H9 (cell line): ENCODE results near the gene CNGA2. TPM values are rescaled to one million over a fixed set of nuclear protein-coding genes. Genes with fewer than 3 reads are reported as not detected.

Experiments
- DNase-seq: peaks from one replicate; pipeline ENCODE4 v3.0.0-alpha.2; 2017
- H2AFZ ChIP-seq: one replicate; pipeline ENCODE4 v1.6.1; 2013; ENCODE audit warnings: mild to moderate bottlenecking, low read length, control low read depth, moderate library complexity
- H2AK5ac ChIP-seq: 2 replicates; pipeline ENCODE4 v1.6.1; 2013; ENCODE audit warnings: low read length, control low read depth, mixed read lengths; ENCODE audit not compliant: insufficient read length
- H2BK120ac ChIP-seq: one replicate; pipeline ENCODE4 v1.6.1; 2013; ENCODE audit warnings: low read depth, mild to moderate bottlenecking, low read length, control low read depth, inconsistent platforms; ENCODE audit not compliant: poor library complexity, severe bottlenecking
- H2BK12ac ChIP-seq: 2 replicates; pipeline ENCODE4 v1.6.1; 2013; ENCODE audit warnings: low read length, control low read depth, mixed read lengths, low read depth; ENCODE audit not compliant: insufficient read length
- H2BK15ac ChIP-seq: 2 replicates; pipeline ENCODE4 v1.6.1; 2013; ENCODE audit warnings: low read depth, low read length, control low read depth
- H2BK20ac ChIP-seq: one replicate; pipeline ENCODE4 v1.6.1; 2013; ENCODE audit warnings: low read depth, mild to moderate bottlenecking, low read length, control low read depth, inconsistent platforms; ENCODE audit not compliant: poor library complexity, severe bottlenecking
- H2BK5ac ChIP-seq: 2 replicates; pipeline ENCODE4 v1.6.1; 2013; ENCODE audit warnings: low read length, control low read depth, mixed read lengths; ENCODE audit not compliant: insufficient read length
- H3K14ac ChIP-seq: 2 replicates; pipeline ENCODE4 v1.6.1; 2013; ENCODE audit warnings: low read length, control low read depth; ENCODE audit not compliant: insufficient read depth
- H3K18ac ChIP-seq: 2 replicates; pipeline ENCODE4 v1.6.1; 2013; ENCODE audit warnings: low read depth, mild to moderate bottlenecking, mixed read lengths, low read length, control low read depth; ENCODE audit not compliant: insufficient read length
- H3K23ac ChIP-seq: 2 replicates; pipeline ENCODE4 v1.6.1; 2013; ENCODE audit warnings: low read length, control low read depth, mixed read lengths, low read depth; ENCODE audit not compliant: insufficient read length
- H3K23me2 ChIP-seq: 2 replicates; pipeline ENCODE4 v1.6.1; 2013; ENCODE audit warnings: low read depth, mild to moderate bottlenecking, mixed read lengths, low read length, control low read depth; ENCODE audit not compliant: insufficient read length, poor library complexity, severe bottlenecking
- H3K27ac ChIP-seq: 2 replicates; pipeline ENCODE4 v1.5.1; 2013; ENCODE audit warnings: low read length, control low read depth, mixed read lengths, low read depth; ENCODE audit not compliant: insufficient read length
- H3K27me3 ChIP-seq: 2 replicates; pipeline ENCODE4 v1.6.1; 2013; ENCODE audit warnings: low read length, control low read depth, inconsistent platforms; ENCODE audit not compliant: insufficient read depth
- H3K4ac ChIP-seq: 2 replicates; pipeline ENCODE4 v1.6.1; 2013; ENCODE audit warnings: low read depth, mild to moderate bottlenecking, control low read depth, inconsistent platforms, low read length, moderate library complexity
- H3K4me1 ChIP-seq: 2 replicates; pipeline ENCODE4 v1.6.1; 2013; ENCODE audit warnings: low read length, control low read depth, inconsistent platforms; ENCODE audit not compliant: insufficient read depth
- H3K4me2 ChIP-seq: 2 replicates; pipeline ENCODE4 v1.6.1; 2013; ENCODE audit warnings: low read length, control low read depth, mixed read lengths; ENCODE audit not compliant: insufficient read length, insufficient read depth
- H3K56ac ChIP-seq: 2 replicates; pipeline ENCODE4 v1.6.1; 2013; ENCODE audit warnings: low read depth, mild to moderate bottlenecking, mixed read lengths, low read length, control low read depth; ENCODE audit not compliant: insufficient read length
- H3K79me1 ChIP-seq: 2 replicates; pipeline ENCODE4 v1.6.1; 2013; ENCODE audit warnings: low read depth, mild to moderate bottlenecking, moderate library complexity, low read length, control low read depth, inconsistent platforms; ENCODE audit not compliant: insufficient read depth, poor library complexity, severe bottlenecking
- H3K79me2 ChIP-seq: 2 replicates; pipeline ENCODE4 v1.6.1; 2013; ENCODE audit warnings: low read length, control low read depth, inconsistent platforms; ENCODE audit not compliant: insufficient read depth
- H3K9ac ChIP-seq: 2 replicates; pipeline ENCODE4 v1.6.1; 2013; ENCODE audit warnings: low read length, control low read depth, mixed read lengths; ENCODE audit not compliant: insufficient read length; ENCODE audit errors: extremely low read depth
- H3K9me3 ChIP-seq: one replicate; pipeline ENCODE4 v1.6.1; 2013; ENCODE audit warnings: low read depth, low read length, inconsistent platforms; ENCODE audit not compliant: control insufficient read depth
- H3T11ph ChIP-seq: one replicate; pipeline ENCODE4 v1.6.1; 2013; ENCODE audit warnings: mild to moderate bottlenecking, low read length, control low read depth, inconsistent platforms
- H4K20me1 ChIP-seq: one replicate; pipeline ENCODE4 v1.6.1; 2013; ENCODE audit not compliant: control insufficient read depth, insufficient read length, insufficient read depth
- H4K5ac ChIP-seq: 2 replicates; pipeline ENCODE4 v1.6.1; 2013; ENCODE audit warnings: low read depth, mild to moderate bottlenecking, mixed read lengths, low read length, control low read depth; ENCODE audit not compliant: insufficient read length
- H4K8ac ChIP-seq: replicated peaks from 2 replicates; pipeline ENCODE4 v1.6.1; 2013; ENCODE audit warnings: low read length, control low read depth, mixed read lengths, low read depth; ENCODE audit not compliant: insufficient read length
- H4K91ac ChIP-seq: 2 replicates; pipeline ENCODE4 v1.6.1; 2013; ENCODE audit warnings: low read depth, mild to moderate bottlenecking, moderate library complexity, mixed read lengths, low read length, control low read depth; ENCODE audit not compliant: insufficient read length
- H3K27ac Mint-ChIP-seq, 3 experiments: 2 replicates in 2 of 3; 3 replicates in 1 of 3; pipeline ENCODE4 v1.8.0; 2020 to 2021; ENCODE audit warnings: mixed read lengths in 3 of 3, mild to moderate bottlenecking in 1 of 3, moderate library complexity in 1 of 3
- H3K27me3 Mint-ChIP-seq: 2 replicates; pipeline ENCODE4 v1.8.0; 2021; ENCODE audit warnings: low read depth, mild to moderate bottlenecking, moderate library complexity, mixed read lengths
- H3K36me3 Mint-ChIP-seq, 3 experiments: 2 replicates in 2 of 3; 3 replicates in 1 of 3; pipeline ENCODE4 v1.8.0; 2020 to 2021; ENCODE audit warnings: low read depth in 3 of 3, mixed read lengths in 3 of 3; ENCODE audit not compliant: insufficient read depth in 1 of 3
- H3K4me1 Mint-ChIP-seq, 2 experiments: 2 replicates each; pipeline ENCODE4 v1.8.0; 2020; ENCODE audit warnings: mixed read lengths in 2 of 2
- H3K4me3 Mint-ChIP-seq, 2 experiments: 2 replicates in 1 of 2; 3 replicates in 1 of 2; pipeline ENCODE4 v1.8.0; 2020 to 2021; ENCODE audit warnings: mild to moderate bottlenecking in 2 of 2, mixed read lengths in 2 of 2, moderate library complexity in 1 of 2
- H3K9me3 Mint-ChIP-seq, 2 experiments: 2 replicates in 1 of 2; 3 replicates in 1 of 2; pipeline ENCODE4 v1.8.0; 2020; ENCODE audit warnings: mild to moderate bottlenecking in 2 of 2, mixed read lengths in 2 of 2, moderate library complexity in 1 of 2
- WGBS: extraction: QIAGEN DNeasy Blood & Tissue Kit; methylation state at CpG from one replicate; pipeline ENCODE4 v1.1.7; 2013; ENCODE audit warnings: missing lambda C conversion rate, low lambda C conversion rate, mixed read lengths; ENCODE audit not compliant: insufficient read length; ENCODE audit errors: extremely low coverage; 5-methylcytosine and 5-hydroxymethylcytosine counted together
- total RNA-seq: library from RNA; stranded (reverse); gene quantifications from 2 replicates; pipeline ENCODE4 v1.2.1, GENCODE V29; 2021
- TF ChIP-seq, protein P1 (sequence below): fragments of 200-600 bp; sonication (generic); conservative IDR thresholded peaks from 3 replicates; pipeline ENCODE4 v1.8.0; 2021; ENCODE audit warnings: antibody characterized with exemption, mild to moderate bottlenecking

CNGA2 gene
- total RNA-seq, 1 experiment from 2014 or later, result not detected

DNA sequence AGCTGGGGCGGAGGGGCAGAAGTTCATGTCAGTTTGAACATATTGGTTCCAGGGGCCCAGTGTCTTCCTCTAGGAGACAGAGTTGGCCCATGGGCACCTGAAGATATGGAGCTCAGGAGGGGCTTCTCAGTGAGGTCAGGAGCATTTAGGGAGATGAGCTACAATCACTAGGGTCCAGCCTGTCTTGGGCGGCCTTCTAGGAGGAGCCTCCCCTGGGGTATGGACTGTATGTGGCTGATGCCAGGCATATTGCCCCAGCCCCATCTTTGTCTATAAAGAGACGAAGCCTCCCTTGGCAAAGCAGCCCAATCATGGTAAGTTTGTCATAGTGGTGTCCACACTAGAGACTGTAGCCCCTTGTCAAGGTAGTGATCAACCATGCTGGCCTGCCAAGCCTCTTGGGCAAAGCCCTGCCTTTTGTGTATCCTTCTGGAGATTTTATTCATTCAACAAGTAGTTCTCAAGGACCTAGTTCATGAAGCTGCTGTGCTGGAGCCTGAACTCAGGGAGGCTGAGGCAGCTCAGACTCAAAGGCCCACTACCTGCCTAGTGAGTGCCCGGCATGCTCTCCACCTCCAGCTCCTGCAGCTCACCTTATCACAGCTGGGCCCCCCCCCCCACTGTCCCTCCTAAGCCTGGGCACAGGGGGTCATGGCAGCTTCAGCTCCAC lies 5.4 kb upstream of the CNGA2 start:
- no peak for DNase-seq
- H3K9me3 Mint-ChIP-seq, result peaks cover 51 to 58% of the 10 kb centered on the region in 2 experiments

More for the DNA sequence above, 5.4 kb upstream of the CNGA2 start:
- no peak overlapping the region for H2BK5ac ChIP-seq
- no peak overlapping the region for H2BK20ac ChIP-seq
- no peaks in the 10 kb centered on the region for H4K20me1 ChIP-seq
- no peaks in the 10 kb centered on the region for H3K23me2 ChIP-seq
- no peaks in the 10 kb centered on the region for H3K79me2 ChIP-seq
- Mint-ChIP-seq H3K4me3 (no peak overlapping the region), H3K4me1 (0 out of 4 replicates have a peak, but pooled peaks cover 0 to 3% of the 10 kb centered on the region in 2 experiments), H3K27ac (no peak overlapping the region), H3K36me3 (no peaks in the 10 kb centered on the region; a peak in 2 of 7 replicates), H3K27me3 (peaks cover 15% of the 10 kb centered on the region)
- no peak overlapping the region for H2BK120ac ChIP-seq
- H3T11ph ChIP-seq, result no peak overlapping the region
- H3K14ac ChIP-seq, result no peak overlapping the region
- no peak overlapping the region for H2AK5ac ChIP-seq
- H3K4me1 ChIP-seq, result no peaks in the 10 kb centered on the region
- H3K18ac ChIP-seq, result no peak overlapping the region
- H3K9me3 ChIP-seq, result peaks cover 64% of the 10 kb centered on the region
- no peak overlapping the region for H3K4me2 ChIP-seq
- TF ChIP-seq, protein P1, sequence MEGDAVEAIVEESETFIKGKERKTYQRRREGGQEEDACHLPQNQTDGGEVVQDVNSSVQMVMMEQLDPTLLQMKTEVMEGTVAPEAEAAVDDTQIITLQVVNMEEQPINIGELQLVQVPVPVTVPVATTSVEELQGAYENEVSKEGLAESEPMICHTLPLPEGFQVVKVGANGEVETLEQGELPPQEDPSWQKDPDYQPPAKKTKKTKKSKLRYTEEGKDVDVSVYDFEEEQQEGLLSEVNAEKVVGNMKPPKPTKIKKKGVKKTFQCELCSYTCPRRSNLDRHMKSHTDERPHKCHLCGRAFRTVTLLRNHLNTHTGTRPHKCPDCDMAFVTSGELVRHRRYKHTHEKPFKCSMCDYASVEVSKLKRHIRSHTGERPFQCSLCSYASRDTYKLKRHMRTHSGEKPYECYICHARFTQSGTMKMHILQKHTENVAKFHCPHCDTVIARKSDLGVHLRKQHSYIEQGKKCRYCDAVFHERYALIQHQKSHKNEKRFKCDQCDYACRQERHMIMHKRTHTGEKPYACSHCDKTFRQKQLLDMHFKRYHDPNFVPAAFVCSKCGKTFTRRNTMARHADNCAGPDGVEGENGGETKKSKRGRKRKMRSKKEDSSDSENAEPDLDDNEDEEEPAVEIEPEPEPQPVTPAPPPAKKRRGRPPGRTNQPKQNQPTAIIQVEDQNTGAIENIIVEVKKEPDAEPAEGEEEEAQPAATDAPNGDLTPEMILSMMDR, result no peak
- no peak overlapping the region for H3K9ac ChIP-seq
- no CpG with 5 or more reads among the region's 4 CpGs for WGBS
- no peak overlapping the region for H2BK12ac ChIP-seq
- no peak overlapping the region for H3K27ac ChIP-seq
- H3K27me3 ChIP-seq, result no peaks in the 10 kb centered on the region
- no peak overlapping the region for H4K5ac ChIP-seq
- H2BK15ac ChIP-seq, result no peak overlapping the region
- no peak overlapping the region for H2AFZ ChIP-seq
- H3K79me1 ChIP-seq, result no peaks in the 10 kb centered on the region
- no peak overlapping the region for H3K4ac ChIP-seq
- H4K91ac ChIP-seq, result no peak overlapping the region
- H3K23ac ChIP-seq, result no peak overlapping the region
- no peak overlapping the region for H4K8ac ChIP-seq
- no peak overlapping the region for H3K56ac ChIP-seq
